ENCODE measurements around the gene SYNJ2. TPM values are rescaled to one million over a fixed set of nuclear protein-coding genes. Genes with fewer than 3 reads are reported as not detected.

SYNJ2 gene
- total RNA-seq, 1 donor from 2014 or later = 31.8 TPM

- no peaks in the 10 kb centered on the region for H4K20me1 ChIP-seq (ENCODE audit: insufficient read depth, low read length)
- peak overlapping the region; percentile 99 for H3K27ac ChIP-seq (ENCODE audit: low read depth, low read length)
- no peak for DNase-seq (ENCODE audit: low read depth)
- no peak for TF ChIP-seq EZH2 (IDR thresholded peaks at IDR 0.05; ENCODE audit: insufficient read depth, low read length)
- no peak for TF ChIP-seq CTCF (IDR thresholded peaks at IDR 0.05; ENCODE audit: insufficient read depth, low read depth, low read length)
- H3K4me1 Mint-ChIP-seq (ENCODE audit: low read depth, unreplicated experiment) = peaks cover 54% of the 10 kb centered on the region
- peaks cover 18% of the 10 kb centered on the region for H3K36me3 Mint-ChIP-seq (ENCODE audit: low read depth, unreplicated experiment)
- H3K4me3 ChIP-seq (ENCODE audit: insufficient read depth, low read depth, low read length) = no peak overlapping the region
- peaks cover 75% of the 10 kb centered on the region for H3K4me1 ChIP-seq (ENCODE audit: insufficient read depth, low read length)
- no peaks in the 10 kb centered on the region for H3K27me3 ChIP-seq (ENCODE audit: insufficient read depth, low read length)
- no peaks in the 10 kb centered on the region for H3K27me3 Mint-ChIP-seq (ENCODE audit: low read depth, unreplicated experiment)
- H3K9ac ChIP-seq (ENCODE audit: low read length) = peak overlapping the region; percentile 86
- peak overlapping the region; percentile 73 for H3K4me2 ChIP-seq (ENCODE audit: low read length)
- H3K36me3 ChIP-seq (ENCODE audit: insufficient read depth, low read length) = peaks cover 38% of the 10 kb centered on the region
- no peaks in the 10 kb centered on the region for H3K9me3 Mint-ChIP-seq (ENCODE audit: unreplicated experiment)
- H3K9me3 ChIP-seq (ENCODE audit: insufficient read depth, low read depth, low read length) = no peaks in the 10 kb centered on the region
- peaks cover 68% of the 10 kb centered on the region for H3K79me2 ChIP-seq (ENCODE audit: insufficient read depth, low read length)
- peak overlapping the region; percentile 91 for H3K27ac Mint-ChIP-seq (ENCODE audit: unreplicated experiment)
- H2AFZ ChIP-seq (ENCODE audit: low read depth, low read length) = no peak overlapping the region
- peak overlapping the region; percentile 15 for H3K4me3 Mint-ChIP-seq (ENCODE audit: unreplicated experiment)
- no peak for FAIRE-seq
These were observed 60.1 kb downstream of the SYNJ2 start for GRCh38 chr6:158041788-158042187.

DNA sequence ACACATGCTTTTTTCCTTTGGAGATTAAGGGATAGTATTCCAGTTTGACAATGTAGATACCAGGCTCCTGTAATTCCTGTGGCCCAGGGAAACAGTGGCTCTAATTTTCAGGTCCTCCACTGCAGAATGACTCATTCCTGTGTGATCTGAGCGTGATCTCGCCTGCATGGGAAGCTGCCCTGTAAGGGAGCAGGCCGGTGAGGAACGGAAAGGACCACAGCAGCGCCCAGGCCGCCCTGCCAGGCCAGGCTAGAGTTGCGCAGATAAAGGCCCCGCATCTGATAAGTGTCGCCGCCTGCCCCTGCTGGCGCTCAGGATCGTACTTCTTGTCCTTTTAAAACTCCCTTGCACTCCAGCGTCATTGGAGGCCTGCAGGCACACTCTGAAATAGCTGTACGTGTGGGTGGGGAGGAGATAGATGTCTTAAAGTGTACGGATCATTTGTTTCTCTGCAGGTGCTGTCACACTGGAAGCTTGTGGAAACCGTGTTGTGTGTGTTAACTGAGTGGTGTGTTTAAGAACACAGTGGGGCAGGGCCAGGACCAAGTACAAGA lies 60.7 kb downstream of the SYNJ2 start:
- Mint-ChIP-seq H3K27ac (ENCODE audit: unreplicated experiment) (peak overlapping the region; percentile 91), H3K27me3 (ENCODE audit: low read depth, unreplicated experiment) (no peaks in the 10 kb centered on the region), H3K36me3 (ENCODE audit: low read depth, unreplicated experiment) (peaks cover 19% of the 10 kb centered on the region), H3K4me1 (ENCODE audit: low read depth, unreplicated experiment) (peaks cover 54% of the 10 kb centered on the region), H3K9me3 (ENCODE audit: unreplicated experiment) (no peaks in the 10 kb centered on the region), H3K4me3 (ENCODE audit: unreplicated experiment) (peak overlapping the region; percentile 58)
- H3K9me3 ChIP-seq (ENCODE audit: insufficient read depth, low read depth, low read length) = no peaks in the 10 kb centered on the region
- H3K36me3 ChIP-seq (ENCODE audit: insufficient read depth, low read length) = peaks cover 40% of the 10 kb centered on the region
- no peaks in the 10 kb centered on the region for H3K27me3 ChIP-seq (ENCODE audit: insufficient read depth, low read length)
- H3K4me1 ChIP-seq (ENCODE audit: insufficient read depth, low read length) = peaks cover 81% of the 10 kb centered on the region
- no peaks in the 10 kb centered on the region for H4K20me1 ChIP-seq (ENCODE audit: insufficient read depth, low read length)
- no peak overlapping the region for H3K4me3 ChIP-seq (ENCODE audit: insufficient read depth, low read depth, low read length)
- H3K27ac ChIP-seq (ENCODE audit: low read depth, low read length) = peak overlapping the region; percentile 99
- TF ChIP-seq EZH2 (IDR thresholded peaks at IDR 0.05; ENCODE audit: insufficient read depth, low read length) = no peak
- TF ChIP-seq CTCF (IDR thresholded peaks at IDR 0.05; ENCODE audit: insufficient read depth, low read depth, low read length) = no peak
- FAIRE-seq = no peak
- H3K4me2 ChIP-seq (ENCODE audit: low read length) = peak overlapping the region; percentile 73
- peak; percentile 96 for DNase-seq (ENCODE audit: low read depth)
- no peak overlapping the region for H2AFZ ChIP-seq (ENCODE audit: low read depth, low read length)
- H3K9ac ChIP-seq (ENCODE audit: low read length) = peak overlapping the region; percentile 86
- H3K79me2 ChIP-seq (ENCODE audit: insufficient read depth, low read length) = peaks cover 69% of the 10 kb centered on the region

GRCh38 chr6:158043008-158043407 lies 61.3 kb downstream of the SYNJ2 start:
- Histone ChIP-seq H3K79me2 (ENCODE audit: insufficient read depth, low read length) (peaks cover 70% of the 10 kb centered on the region), H4K20me1 (ENCODE audit: insufficient read depth, low read length) (no peaks in the 10 kb centered on the region), H3K4me1 (ENCODE audit: insufficient read depth, low read length) (peaks cover 78% of the 10 kb centered on the region), H3K36me3 (ENCODE audit: insufficient read depth, low read length) (peaks cover 42% of the 10 kb centered on the region), H3K4me2 (ENCODE audit: low read length) (no peak overlapping the region), H3K9me3 (ENCODE audit: insufficient read depth, low read depth, low read length) (no peaks in the 10 kb centered on the region), H3K9ac (ENCODE audit: low read length) (peak overlapping the region; percentile 86), H3K27ac (ENCODE audit: low read depth, low read length) (peak overlapping the region; percentile 99), H3K27me3 (ENCODE audit: insufficient read depth, low read length) (no peaks in the 10 kb centered on the region), H2AFZ (ENCODE audit: low read depth, low read length) (no peak overlapping the region), H3K4me3 (ENCODE audit: insufficient read depth, low read depth, low read length) (no peak overlapping the region)
- Mint-ChIP-seq H3K4me1 (ENCODE audit: low read depth, unreplicated experiment) (peaks cover 57% of the 10 kb centered on the region), H3K9me3 (ENCODE audit: unreplicated experiment) (no peaks in the 10 kb centered on the region), H3K4me3 (ENCODE audit: unreplicated experiment) (no peak overlapping the region), H3K36me3 (ENCODE audit: low read depth, unreplicated experiment) (peaks cover 19% of the 10 kb centered on the region), H3K27me3 (ENCODE audit: low read depth, unreplicated experiment) (no peaks in the 10 kb centered on the region), H3K27ac (ENCODE audit: unreplicated experiment) (peak overlapping the region; percentile 88)
- no peak for FAIRE-seq
- DNase-seq (ENCODE audit: low read depth) = no peak
- TF ChIP-seq EZH2 (IDR thresholded peaks at IDR 0.05; ENCODE audit: insufficient read depth, low read length) (no peak), CTCF (IDR thresholded peaks at IDR 0.05; ENCODE audit: insufficient read depth, low read depth, low read length) (no peak)

All from astrocyte (in vitro differentiated cells and primary cell).